CD4-positive, alpha-beta T cell treated with Interleukin-10 for 1 hour (primary cell): ENCODE data around the gene MLH3.
A peak's percentile ranks its signal among the peaks of the same experiment; 100 is the strongest.
"Not testable (repeated sequence)": the region's sequence is repeated elsewhere in the genome, so short reads cannot be mapped to it uniquely, and the experiment has no call there.

ENCODE experiments used
- DNase-seq: peaks from one replicate; pipeline ENCODE4 v3.0.0-alpha.2; 2020

MLH3 gene

DNA sequence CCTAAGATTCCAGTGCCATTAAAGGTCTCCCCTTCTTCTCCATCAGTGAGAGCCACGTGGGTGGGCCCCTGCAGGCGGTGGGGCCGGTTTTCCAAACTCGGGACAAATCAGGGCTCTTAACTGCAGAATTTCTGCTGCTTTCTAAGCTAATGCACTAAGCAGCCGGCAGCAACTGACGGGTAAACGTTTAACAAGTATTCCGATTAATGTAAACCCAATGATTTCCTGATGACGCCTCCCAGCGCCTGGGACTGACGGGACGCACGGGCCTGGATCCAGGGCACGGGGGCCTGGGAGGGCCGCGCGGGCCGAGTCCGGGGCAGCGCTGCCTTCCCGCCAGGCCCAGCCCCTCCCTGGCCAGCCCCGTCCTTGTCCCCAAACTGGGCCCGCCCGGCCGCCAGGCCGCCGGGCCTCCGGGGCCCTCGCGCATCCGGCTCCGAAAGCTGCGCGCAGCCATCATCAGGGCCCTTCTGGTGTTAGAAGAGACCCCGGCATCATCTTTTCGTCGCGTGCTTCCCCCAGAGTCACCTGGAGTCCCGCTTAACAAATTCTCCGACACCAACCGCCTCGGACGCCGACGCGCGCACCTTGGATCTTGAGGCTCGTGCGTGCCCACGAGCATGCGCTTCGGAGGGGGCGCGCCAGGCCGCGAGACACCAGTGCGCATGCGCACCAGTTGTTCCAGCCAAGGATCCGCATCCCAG, at the start of gene MLH3:
TSS of gene MLH3 (minus strand) at position 616 of the 704 bp plus-strand sequence. CDS start 1,812 bp downstream, outside the sequence.
- DNase-seq: peak; percentile 84

DNA sequence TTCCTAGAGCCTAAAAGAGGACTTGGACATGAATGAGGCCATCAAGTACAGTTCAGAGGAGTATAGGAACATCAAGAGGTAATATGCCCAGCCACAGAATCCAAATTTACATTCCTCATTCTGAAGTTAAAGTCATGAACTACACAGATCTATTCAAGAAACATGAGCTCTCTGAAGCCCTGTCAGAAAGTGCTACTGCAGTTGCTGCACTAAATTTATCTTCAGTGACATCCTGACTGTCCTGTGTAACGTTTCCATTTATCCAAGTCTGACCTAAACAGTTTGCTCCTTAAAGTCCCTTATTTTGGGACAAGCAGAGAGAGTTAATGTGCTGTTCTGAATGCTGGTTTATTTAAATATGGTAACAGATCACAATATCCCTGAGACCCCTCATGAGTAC, 47.4 kb upstream of the MLH3 start:
- no peak for DNase-seq

DNA sequence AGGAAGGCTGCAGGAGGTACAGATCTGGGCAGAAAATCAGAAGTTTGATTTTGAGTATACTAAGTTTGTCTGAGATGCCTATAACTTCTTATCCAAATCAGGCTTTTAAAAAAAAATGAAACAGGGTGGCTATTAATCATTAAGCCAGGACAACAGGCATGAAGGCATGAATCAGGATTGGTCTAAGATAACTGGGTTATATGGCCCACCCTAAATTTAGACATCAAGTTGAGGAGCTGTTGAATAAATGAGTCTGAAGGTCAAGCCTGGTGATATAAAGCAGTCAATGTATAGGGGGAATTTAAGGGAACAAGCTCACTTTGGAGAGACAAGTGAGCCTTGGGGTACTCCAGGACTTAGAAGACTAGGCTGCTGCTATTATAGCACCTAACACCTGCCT, 46.9 kb upstream of the MLH3 start:
- DNase-seq: no peak

DNA sequence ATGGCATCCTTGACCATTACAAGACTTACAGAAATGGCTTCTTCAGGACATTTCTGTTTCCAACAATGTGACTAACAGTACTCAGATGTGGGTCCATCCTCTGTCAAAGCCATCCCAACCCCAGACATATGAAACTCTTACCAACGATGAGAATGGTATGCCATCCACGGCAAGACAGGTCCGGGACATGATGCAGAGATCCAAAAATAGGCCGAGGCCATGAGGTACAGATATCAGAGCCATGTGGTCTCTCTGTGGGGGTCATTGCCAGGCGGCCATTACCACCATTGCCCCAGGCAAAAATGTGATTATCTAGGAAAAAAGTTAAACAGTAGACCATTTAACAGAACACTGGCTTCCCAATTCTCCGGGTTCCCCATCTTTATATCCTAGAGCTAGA, 45.7 kb upstream of the MLH3 start:
- DNase-seq: no peak

DNA sequence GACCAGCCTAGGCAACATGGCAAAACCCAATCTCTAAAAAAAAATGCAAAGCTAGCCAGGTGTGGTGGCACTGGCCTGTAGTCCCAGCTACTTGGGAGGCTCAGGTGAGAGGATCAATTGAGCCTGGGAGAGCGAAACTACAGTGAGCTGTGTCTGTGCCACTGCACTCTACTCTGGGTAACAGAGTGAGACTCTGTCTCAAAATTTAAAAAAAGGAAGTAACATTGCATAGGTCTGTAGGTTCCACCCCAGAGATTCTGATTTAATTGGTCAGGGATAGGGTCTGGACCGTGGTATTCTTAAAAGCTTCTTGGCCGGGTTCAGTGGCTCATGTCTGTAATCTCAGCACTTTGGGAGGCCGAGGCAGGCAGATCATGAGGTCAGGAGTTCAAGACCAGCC, 44.4 kb upstream of the MLH3 start:
- DNase-seq: no peak

DNA sequence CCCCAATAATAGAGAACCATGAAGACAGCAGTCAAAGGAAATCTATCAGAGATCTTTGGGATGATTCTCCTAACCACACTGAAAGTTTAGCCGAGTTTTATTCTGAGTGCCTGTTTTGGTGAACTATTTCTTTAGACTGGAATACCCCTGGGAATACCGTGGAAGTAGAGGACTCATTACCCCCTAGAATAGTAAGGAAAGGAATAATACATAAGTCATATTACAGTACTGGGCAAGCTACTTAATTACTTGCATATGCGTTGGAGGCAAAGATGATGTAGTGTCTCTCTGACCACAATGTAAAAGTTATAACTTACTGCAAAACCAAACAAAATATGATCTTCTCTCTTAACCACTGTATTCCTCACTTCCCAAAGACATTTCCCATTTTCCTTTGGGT, 43.6 kb upstream of the MLH3 start:
- DNase-seq: no peak

DNA sequence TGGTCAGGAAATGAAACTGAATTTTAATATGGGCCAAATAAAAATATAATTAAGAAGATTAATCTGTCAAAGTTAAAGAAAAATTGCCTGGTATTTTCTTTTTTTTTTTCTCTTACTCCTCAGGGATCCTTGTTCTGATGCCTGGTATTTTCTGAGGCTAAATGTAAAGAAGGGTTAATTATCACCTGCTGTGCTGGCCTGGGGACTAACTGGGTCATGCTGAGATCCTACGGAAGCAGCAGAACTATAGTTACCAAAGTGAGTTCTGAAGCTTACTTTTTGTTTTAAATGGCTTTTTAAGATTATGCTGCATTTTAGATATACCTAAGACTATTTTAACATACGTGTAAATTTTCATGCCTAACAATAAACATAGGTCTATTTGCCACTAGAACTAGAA, 41.4 kb upstream of the MLH3 start:
- DNase-seq: no peak

DNA sequence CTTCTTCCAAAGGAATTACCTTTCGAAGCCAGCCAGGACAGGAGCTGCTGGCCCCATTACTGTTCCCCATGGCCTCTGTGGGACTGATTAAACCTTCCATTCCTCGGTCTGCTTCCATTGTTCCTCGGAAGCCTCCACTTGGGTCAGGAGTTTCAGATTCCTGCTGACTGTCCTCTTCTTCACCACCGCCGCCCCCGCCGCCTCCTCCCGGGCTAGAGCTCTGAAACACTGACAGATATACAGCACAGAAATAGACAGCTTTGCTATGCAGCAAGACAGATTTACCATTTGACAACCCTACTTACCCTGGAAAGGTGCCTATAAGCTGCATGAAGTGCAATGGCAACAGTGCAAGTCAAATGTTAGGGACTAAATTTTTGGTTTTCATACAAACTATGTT, 40.0 kb upstream of the MLH3 start:
- DNase-seq: no peak

DNA sequence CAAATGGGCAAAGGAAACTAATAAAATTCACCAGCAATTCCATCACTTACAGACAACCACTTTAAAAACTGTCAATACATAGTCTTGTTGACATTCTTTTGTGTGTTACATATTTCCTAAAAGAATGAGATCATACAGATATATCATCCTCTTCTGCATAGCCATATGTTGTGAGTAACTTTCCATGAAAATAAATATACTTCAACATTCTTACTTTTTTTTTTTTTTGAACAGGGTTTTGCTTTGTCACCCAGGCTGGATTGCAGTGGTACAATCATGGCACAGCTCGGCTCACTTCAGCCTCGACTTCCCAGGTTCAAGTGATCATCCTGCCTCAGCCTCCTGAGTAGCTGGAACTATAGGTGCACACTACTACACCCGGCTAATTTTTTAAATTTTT, 39.1 kb upstream of the MLH3 start:
- DNase-seq: no peak

DNA sequence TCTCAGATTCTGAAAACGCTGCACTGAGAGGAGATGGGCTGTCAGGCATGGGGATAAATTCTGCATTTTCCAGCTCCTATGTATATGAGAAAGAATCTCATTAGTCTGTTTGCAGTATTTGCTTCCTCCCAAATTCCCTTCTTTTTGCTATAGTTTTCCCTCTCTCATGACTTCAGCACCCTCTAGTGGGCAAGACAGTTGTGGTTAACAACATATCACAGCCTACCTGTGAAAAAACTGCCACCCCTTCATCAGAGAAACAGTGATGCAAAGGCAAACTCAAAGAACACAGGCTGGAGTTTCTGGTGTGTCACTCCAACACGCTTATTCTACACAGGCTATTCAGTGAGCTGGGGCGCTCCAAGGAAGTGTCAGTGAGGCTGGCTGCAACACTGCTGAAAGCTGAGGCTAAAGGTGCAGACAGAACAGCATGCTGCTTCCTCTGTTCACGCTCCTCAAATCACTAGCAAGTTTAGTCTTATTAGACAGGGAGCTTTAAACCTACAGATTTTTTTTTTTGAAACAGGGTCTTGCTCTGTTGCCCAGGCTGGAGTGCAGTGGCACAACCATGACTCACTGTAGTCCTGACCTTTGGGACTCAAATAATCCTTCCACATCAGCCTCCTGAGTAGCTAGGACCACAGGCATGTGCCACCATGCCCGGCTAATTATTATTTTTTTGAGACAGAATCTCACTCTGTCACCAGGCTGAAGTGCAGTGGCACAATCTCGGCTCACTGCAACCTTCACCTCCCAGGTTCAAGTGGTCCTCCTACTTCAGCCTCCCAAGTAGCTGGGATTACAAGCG, 37.5 kb upstream of the MLH3 start:
- peak; percentile 68 for DNase-seq

DNA sequence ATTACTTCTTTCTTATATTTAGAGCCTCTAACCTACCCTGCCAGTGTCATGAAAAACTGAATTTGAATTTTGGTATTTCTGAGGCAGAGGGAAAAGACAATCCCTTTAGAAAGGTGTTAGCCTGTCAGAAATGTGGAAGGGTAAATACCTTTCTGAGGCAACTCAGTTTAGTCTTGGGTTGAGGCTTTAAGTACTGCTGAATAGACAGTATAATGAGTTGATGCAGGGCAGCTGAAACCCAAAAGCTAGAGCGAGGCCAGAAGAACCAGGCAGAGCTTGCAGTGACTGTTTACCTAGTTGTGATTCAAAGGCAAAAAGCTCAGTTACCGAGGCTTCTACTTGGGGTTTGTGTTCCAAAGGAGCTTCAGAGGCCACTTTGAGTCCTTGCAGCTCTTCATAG, 36.9 kb upstream of the MLH3 start:
- no peak for DNase-seq

DNA sequence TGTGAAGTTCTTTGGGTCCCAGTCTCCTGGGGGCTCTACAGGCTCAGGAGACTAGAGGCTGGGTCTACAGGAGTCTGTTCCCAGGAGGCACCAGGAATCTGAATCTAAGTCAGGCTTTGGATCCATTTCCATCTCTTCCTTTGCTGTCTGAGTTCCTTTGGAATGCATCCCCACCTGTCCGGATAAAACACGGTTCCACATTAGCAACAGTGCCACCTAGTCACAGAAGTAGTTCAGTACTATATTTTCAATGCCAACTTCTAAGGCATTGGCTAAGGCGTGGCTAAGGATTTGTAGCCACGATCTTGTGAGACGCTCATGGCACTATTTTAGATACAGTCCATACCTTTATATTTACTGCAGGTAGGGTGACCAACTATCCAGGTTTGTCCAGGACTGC, 33.2 kb upstream of the MLH3 start:
- no peak for DNase-seq

DNA sequence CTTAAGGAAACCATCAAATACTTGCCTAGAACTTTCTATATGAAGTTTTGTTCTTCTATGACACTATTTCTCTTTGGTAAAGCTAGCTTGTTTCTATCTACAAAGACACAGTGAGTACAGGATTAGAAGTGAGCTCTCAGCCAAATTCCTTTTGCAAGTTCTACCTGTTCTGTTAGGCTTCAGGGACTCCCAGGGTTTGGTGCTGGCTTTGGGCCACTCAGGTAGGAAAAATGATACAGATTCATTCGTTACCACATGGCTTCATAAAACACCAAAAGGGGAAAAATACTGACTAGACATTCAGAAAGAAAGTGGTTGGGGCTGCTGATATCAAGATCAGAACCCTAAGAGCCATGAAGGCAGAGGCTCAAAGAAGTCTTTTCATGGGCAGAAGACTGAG, 32.0 kb upstream of the MLH3 start:
- no peak for DNase-seq

DNA sequence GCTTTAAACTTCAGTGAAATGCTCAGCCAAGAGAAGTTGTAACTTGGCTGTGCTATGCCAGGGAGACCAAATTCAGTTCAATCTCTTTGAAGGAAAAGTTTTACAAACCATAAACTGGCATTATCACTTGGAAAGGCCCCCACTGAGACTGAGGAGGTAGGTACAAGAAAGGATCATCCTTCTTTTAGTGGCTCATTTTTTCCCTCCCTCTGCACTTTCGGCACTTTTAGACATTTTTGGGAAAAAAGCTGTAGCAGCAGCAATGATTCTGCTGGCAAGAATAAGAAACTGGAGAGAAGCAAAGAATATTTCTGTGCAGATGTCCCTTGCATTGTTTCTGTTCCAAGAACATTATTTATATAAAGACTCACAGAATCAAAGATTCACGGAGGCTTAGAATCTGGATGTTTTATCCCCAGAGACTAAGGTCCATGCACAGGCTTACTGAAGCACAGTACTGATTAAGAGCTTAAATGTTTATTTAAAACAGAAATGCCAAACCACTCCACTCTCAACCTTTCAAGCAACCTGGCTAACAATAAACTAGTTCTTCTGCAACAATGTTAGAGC, 30.5 kb upstream of the MLH3 start:
- DNase-seq: no peak

DNA sequence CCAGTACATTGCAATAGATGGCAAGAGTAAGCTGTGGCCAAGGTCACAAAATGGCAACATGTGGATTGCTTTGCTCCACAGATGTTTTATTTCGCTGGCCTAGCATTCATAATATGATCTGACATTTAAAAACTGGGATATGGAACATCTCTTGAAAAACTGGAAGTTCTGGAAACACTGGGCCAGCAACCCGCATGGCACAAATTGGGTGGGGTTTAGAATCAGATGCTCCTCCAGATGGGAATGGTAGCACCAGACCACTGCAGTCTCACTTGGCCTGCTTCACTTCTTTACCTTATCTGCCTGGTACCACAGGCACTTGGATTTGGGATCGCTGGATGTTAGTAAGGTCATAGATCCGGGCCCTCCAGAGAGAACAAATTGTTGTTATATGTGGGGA, 28.3 kb upstream of the MLH3 start:
- no peak for DNase-seq

DNA sequence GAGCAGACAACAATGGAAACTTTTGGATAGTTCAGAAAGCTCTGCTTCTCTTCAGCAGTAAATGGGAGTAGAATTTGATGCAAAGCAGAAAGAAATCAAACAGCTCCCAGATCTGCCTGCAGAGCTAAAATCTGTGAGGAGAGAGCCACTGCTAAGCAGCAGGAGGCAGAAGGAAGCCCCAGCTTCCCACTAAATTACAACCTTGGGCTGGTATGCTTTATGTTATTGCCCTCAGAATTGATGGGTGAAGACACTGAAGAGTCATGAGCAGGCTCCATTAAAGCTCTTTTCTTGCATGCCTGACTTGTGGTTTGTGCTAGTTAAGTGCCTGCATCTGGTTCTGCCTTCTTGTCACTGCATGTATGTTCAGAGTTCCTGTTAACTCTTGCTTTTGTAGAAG, 26.5 kb upstream of the MLH3 start:
- no peak for DNase-seq

DNA sequence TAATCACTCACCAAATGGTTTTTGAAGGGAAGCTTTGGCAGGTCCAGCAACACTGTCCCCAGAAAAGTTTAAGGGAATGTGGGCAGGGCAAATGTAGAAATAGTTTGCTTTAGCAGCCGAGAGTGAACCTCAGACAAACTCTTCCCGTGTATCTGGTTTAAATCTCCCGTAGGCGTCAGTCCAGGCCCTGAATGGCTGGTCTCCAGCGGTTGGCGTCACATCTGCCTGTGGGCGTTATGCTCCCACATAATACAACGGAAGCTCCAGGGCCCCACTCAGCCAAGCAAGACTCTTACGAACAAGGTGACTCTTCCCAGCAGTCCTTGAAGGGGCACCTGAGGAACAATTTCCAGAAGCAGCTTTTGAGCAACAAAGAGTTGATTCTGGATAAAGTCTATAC, 19.1 kb upstream of the MLH3 start:
- DNase-seq: no peak

DNA sequence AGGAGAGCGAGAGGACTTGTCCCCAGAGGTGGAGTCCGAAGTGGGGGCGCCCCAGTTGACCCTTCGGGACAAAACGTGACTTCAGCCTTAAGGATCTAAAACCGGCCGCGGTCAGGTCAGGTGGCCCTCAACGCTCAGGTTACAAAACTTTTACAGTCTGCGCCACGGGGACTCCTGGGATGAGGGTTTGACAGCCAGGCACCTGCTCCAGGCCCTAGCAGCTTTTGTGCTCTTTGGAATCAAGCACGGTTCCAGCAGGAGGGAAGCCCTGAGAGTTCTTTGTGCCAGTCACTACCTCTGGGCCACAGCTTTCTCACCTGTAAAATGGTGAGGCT, 18.5 kb upstream of the MLH3 start:
- DNase-seq: no peak

DNA sequence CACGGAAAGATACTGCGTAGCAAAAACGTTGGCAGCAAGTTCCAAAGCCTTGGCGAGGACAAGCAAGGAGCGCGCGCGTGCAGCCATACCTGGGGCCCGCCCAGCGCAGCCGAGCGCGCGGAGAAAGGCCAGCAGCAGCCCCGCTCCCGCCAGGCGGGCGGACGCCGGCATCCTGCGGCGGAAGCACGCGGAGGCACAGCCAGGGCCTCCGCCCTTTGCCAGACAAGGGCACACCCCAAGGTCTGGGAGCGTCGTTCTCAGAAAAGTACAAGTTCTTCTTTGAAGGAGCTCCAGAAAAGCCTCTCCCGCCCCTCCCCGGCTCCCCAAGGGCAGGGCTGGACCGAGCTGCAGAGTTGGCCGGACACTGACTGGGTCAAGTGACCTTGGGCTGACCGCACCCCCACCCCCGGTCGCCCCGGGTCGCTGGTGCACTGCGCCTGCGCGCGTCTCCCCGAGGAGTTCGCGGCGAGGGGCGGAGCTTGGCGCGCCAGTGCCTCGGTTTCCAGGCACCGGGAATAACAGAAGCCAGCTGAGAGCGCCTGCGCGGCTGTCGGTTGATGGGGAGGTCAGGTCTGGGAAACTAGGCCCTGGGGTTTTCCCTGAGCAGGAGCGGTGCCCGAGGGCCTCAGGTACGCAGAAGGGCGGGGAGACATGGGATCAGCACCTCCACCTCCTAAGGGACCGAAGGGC, 18.0 kb upstream of the MLH3 start, which contains the start of gene ZC2HC1C:
TSS of gene ZC2HC1C (plus strand) at position 521 of the 690 bp plus-strand sequence. CDS start 933 bp downstream, outside the sequence.
- DNase-seq: peak; percentile 70

DNA sequence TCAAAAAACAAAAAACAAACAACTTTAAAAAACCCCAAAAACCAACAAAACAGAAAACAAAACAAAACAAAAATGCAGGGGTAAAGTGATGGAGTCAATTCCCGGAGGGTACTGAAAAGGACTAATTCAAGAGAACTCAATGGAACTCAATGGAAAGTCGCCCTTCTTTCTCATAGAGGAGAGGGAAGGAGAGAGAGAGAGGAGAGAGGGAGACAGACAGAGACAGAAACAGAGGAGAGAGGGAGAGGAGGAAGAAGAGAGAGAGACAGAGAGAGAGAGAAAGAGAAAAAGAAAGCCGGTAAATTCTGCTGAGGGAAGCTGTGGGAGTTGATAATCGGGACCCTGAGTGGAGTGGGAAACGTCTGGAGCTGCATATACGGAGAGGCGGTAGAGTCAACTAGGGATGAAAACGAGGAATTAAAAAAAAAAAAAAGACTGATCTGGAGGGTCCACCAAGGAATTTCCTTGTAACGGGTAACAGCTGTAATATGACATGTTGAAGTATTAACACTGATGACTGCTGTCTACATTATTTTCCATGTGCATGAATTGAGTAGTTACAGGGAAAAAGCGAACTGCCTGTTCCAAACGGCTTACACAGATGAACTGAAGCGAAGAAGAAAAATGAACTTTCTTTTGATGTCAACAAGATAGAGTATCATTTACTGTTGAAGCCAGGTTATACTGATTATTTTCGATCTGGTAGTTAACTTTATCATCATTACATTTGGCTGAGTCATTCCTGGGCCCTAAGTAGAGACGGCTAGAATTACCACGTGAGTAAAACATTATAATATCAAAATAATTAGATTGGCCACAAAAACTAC, 17.2 kb upstream of the MLH3 start:
- DNase-seq: no peak

DNA sequence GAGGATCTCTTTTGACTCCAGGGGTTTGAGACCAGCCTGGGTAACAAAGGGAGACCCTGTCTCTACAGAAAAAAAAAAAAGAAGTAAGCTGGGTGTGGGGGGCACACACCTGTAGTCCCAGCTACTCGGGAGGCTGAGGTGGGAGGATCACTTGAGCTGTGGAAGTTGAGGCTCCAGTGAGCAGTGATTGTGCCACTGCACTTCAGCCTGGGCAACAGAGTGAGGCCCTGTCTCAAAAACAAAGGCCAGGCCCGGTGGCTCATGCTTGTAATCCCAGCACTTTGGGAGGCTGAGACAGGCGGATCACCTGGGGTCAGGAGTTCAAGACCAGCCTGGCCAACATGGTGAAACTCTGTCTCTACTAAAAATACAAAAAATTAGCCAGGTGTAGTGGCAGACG, 16.5 kb upstream of the MLH3 start:
- not testable (repeated sequence) for DNase-seq

DNA sequence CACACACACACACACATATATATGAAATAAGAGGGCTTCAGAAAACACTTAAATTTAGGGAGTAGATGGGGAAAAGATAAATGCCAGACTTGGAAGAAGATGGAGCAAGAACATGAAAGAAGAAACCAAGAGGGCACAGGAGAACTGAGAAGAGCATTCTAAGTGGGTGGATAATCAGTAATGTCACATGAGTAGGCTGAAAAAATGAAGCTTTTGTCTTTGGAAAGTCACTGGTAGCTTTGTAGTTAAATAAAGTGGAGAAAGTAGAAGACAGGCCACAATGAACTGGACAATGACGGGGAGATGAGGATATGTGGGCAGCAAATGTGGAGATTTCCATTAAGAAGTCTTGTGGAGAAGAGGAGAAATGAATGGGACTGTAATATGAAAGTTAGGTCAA, 15.9 kb upstream of the MLH3 start:
- no peak for DNase-seq

DNA sequence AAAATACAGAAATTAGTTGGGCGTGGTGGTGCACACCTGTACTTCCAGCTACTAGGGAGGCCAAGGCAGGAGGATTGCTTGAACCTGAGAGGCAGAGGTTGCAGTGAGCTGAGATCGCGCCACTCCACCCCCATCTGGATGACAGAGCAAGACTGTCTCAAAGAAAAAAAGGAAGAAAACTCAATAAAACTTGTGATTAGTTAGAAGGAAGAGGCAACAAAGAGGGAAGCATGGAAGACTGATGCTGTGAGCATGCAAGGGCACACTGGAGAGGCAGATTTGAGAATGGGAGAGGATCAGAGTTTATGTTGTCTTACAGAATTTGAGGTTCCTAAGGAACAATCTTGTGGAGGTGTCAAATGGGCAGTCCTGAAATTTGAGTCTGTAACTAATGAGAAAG, 15.4 kb upstream of the MLH3 start:
- DNase-seq: no peak
